ENCODE results near the gene CCDC88A. TPM values are rescaled to one million over a fixed set of nuclear protein-coding genes. Genes with fewer than 3 reads are reported as not detected.

Gene CCDC88A
- total and polyA plus RNA-seq, 2 experiments from 2014 or later: 144 to 169 TPM

DNA sequence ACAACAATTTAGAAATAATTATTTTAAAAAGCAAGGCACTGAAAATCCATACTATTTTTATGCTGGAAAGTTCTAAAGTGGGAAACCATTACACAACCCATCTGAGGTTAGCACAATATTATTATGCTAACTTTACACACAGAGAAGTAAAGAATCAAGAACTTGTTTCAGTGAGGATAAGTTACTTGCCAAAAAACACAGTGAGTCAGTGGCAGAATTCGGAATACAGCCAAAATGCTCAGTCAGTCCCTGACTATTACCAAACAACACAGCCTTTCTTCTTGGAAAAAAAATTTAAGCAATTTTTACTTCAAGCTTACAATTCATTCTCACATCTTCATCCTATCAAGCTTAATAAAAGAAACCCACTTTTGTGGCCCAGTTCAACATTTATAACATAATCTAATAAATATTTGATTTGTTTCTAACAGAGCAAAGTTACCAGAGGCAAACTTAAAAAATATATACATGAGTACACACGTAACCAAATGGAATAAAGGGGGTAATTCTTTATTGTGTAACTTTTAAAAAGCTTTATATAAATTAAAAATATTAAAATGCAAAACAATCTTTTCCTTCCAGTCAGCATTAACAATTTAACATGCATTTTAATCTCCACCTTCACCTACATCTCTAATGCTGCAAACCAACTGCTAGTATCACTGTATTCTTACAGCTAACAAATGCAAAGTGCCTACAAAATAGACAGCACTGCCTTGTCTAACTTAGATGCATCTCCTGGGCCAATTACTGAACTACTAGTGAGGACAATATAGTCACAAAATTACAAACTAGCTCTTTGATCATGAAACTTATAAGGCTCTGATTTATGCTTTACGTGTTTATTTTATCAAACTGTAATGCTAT, 55.2 kb downstream of the CCDC88A start (continued):
- TF ChIP-seq, protein P1, sequence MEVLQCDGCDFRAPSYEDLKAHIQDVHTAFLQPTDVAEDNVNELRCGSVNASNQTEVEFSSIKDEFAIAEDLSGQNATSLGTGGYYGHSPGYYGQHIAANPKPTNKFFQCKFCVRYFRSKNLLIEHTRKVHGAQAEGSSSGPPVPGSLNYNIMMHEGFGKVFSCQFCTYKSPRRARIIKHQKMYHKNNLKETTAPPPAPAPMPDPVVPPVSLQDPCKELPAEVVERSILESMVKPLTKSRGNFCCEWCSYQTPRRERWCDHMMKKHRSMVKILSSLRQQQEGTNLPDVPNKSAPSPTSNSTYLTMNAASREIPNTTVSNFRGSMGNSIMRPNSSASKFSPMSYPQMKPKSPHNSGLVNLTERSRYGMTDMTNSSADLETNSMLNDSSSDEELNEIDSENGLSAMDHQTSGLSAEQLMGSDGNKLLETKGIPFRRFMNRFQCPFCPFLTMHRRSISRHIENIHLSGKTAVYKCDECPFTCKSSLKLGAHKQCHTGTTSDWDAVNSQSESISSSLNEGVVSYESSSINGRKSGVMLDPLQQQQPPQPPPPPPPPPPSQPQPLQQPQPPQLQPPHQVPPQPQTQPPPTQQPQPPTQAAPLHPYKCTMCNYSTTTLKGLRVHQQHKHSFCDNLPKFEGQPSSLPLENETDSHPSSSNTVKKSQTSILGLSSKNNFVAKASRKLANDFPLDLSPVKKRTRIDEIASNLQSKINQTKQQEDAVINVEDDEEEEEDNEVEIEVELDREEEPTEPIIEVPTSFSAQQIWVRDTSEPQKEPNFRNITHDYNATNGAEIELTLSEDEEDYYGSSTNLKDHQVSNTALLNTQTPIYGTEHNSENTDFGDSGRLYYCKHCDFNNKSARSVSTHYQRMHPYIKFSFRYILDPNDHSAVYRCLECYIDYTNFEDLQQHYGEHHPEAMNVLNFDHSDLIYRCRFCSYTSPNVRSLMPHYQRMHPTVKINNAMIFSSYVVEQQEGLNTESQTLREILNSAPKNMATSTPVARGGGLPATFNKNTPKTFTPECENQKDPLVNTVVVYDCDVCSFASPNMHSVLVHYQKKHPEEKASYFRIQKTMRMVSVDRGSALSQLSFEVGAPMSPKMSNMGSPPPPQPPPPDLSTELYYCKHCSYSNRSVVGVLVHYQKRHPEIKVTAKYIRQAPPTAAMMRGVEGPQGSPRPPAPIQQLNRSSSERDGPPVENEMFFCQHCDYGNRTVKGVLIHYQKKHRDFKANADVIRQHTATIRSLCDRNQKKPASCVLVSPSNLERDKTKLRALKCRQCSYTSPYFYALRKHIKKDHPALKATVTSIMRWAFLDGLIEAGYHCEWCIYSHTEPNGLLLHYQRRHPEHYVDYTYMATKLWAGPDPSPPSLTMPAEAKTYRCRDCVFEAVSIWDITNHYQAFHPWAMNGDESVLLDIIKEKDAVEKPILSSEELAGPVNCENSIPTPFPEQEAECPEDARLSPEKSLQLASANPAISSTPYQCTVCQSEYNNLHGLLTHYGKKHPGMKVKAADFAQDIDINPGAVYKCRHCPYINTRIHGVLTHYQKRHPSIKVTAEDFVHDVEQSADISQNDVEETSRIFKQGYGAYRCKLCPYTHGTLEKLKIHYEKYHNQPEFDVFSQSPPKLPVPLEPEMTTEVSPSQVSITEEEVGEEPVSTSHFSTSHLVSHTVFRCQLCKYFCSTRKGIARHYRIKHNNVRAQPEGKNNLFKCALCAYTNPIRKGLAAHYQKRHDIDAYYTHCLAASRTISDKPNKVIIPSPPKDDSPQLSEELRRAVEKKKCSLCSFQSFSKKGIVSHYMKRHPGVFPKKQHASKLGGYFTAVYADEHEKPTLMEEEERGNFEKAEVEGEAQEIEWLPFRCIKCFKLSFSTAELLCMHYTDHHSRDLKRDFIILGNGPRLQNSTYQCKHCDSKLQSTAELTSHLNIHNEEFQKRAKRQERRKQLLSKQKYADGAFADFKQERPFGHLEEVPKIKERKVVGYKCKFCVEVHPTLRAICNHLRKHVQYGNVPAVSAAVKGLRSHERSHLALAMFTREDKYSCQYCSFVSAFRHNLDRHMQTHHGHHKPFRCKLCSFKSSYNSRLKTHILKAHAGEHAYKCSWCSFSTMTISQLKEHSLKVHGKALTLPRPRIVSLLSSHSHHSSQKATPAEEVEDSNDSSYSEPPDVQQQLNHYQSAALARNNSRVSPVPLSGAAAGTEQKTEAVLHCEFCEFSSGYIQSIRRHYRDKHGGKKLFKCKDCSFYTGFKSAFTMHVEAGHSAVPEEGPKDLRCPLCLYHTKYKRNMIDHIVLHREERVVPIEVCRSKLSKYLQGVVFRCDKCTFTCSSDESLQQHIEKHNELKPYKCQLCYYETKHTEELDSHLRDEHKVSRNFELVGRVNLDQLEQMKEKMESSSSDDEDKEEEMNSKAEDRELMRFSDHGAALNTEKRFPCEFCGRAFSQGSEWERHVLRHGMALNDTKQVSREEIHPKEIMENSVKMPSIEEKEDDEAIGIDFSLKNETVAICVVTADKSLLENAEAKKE (CRISPR knock-in tag; IDR thresholded peaks at IDR 0.05): no peak
- TF ChIP-seq, protein P2, sequence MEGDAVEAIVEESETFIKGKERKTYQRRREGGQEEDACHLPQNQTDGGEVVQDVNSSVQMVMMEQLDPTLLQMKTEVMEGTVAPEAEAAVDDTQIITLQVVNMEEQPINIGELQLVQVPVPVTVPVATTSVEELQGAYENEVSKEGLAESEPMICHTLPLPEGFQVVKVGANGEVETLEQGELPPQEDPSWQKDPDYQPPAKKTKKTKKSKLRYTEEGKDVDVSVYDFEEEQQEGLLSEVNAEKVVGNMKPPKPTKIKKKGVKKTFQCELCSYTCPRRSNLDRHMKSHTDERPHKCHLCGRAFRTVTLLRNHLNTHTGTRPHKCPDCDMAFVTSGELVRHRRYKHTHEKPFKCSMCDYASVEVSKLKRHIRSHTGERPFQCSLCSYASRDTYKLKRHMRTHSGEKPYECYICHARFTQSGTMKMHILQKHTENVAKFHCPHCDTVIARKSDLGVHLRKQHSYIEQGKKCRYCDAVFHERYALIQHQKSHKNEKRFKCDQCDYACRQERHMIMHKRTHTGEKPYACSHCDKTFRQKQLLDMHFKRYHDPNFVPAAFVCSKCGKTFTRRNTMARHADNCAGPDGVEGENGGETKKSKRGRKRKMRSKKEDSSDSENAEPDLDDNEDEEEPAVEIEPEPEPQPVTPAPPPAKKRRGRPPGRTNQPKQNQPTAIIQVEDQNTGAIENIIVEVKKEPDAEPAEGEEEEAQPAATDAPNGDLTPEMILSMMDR (conservative IDR thresholded peaks at IDR 0.05; ENCODE audit: low read depth in 2 of 2): no peak
- no peak for TF ChIP-seq JUNB (IDR thresholded peaks at IDR 0.05; ENCODE audit: unreplicated experiment)
- TF ChIP-seq, protein P3, sequence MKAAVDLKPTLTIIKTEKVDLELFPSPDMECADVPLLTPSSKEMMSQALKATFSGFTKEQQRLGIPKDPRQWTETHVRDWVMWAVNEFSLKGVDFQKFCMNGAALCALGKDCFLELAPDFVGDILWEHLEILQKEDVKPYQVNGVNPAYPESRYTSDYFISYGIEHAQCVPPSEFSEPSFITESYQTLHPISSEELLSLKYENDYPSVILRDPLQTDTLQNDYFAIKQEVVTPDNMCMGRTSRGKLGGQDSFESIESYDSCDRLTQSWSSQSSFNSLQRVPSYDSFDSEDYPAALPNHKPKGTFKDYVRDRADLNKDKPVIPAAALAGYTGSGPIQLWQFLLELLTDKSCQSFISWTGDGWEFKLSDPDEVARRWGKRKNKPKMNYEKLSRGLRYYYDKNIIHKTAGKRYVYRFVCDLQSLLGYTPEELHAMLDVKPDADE (IDR thresholded peaks at IDR 0.05): no peak

DNA sequence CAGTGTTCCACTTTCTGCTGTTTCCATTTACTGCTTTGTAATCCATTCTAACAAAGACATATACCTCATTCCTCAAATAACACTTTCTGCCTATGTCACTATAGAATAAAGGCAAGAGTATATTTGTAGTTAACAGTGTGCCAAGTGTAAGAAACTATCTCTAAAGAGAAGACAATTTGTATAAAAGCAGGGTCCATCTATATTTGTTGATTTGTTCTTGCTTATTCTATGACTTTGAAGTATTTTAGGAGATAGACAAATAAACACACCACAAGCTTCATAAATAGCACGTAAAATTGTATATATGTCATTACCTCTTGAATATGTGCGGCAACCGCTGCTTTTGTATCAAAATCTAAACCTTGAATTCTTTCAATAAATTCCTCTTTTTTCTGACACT, 56.0 kb downstream of the CCDC88A start:
- no peaks in the 10 kb centered on the region for H3F3A ChIP-seq (replicated peaks; ENCODE audit: low read depth)
- H3K27me3 Mint-ChIP-seq (ENCODE audit: insufficient read depth, low read depth, poor library complexity): peaks cover 1% of the 10 kb centered on the region
- no peaks in the 10 kb centered on the region for H4K20me1 ChIP-seq (replicated peaks; ENCODE audit: insufficient read depth)
- H3K4me3 Mint-ChIP-seq: no peak overlapping the region
- H3K36me3 ChIP-seq (ENCODE audit: insufficient read depth): no peaks in the 10 kb centered on the region
- no peak overlapping the region for H3K27ac ChIP-seq (ENCODE audit: low read depth)
- ATAC-seq: no peak
- H3K4me1 Mint-ChIP-seq: peaks cover 4% of the 10 kb centered on the region
- H3K4me3 ChIP-seq: no peak overlapping the region
- DNase-seq (ENCODE audit: low spot score): no peak
- no peak overlapping the region for H2AFZ ChIP-seq
- H3K4me2 ChIP-seq: no peak overlapping the region
- H3K27ac Mint-ChIP-seq: no peak overlapping the region
- no peaks in the 10 kb centered on the region for H3K4me1 ChIP-seq (ENCODE audit: insufficient read depth)
- no peaks in the 10 kb centered on the region for H3K27me3 ChIP-seq (ENCODE audit: insufficient read depth)
- peaks cover 6% of the 10 kb centered on the region; the same call in 2 of the 3 replicates for H3K36me3 Mint-ChIP-seq (ENCODE audit: low read depth)
- no peaks in the 10 kb centered on the region for H3K79me2 ChIP-seq (replicated peaks; ENCODE audit: insufficient read depth)
- no peaks in the 10 kb centered on the region for H3K9me3 Mint-ChIP-seq
- no peaks in the 10 kb centered on the region for H3K9me2 ChIP-seq (ENCODE audit: insufficient read depth)
- TF ChIP-seq EZH2 (IDR thresholded peaks at IDR 0.05; ENCODE audit: low read depth, unreplicated experiment) (no peak), ZNF114 (CRISPR knock-in tag; IDR thresholded peaks at IDR 0.05) (no peak), ZNF331 (CRISPR knock-in tag; IDR thresholded peaks at IDR 0.05; ENCODE audit: low read depth) (no peak), NANOG (IDR thresholded peaks at IDR 0.05; ENCODE audit: borderline replicate concordance) (no peak), EZH2phosphoT487 (IDR thresholded peaks at IDR 0.05; ENCODE audit: unreplicated experiment) (no peak), POLR2AphosphoS5 (IDR thresholded peaks at IDR 0.05; ENCODE audit: low read depth) (no peak)
- TF ChIP-seq, protein P2 (conservative IDR thresholded peaks at IDR 0.05; ENCODE audit: low read depth in 2 of 2): no peak
